Stimulated activated CD4-positive, alpha-beta T cell treated with anti-CD3 and anti-CD28 coated beads, TNF-alpha, amount 100 ng/mL, for 24 hours (primary cell): ENCODE data around the gene SUPT7L.
A peak's percentile ranks its signal among the peaks of the same experiment; 100 is the strongest.

Experiments used
- DNase-seq, 3 experiments: peaks; one replicate each; pipeline ENCODE4 v3.0.0-alpha.2; 2020; ENCODE audit warnings: low read depth in 3 of 3

The SUPT7L gene, protein sequence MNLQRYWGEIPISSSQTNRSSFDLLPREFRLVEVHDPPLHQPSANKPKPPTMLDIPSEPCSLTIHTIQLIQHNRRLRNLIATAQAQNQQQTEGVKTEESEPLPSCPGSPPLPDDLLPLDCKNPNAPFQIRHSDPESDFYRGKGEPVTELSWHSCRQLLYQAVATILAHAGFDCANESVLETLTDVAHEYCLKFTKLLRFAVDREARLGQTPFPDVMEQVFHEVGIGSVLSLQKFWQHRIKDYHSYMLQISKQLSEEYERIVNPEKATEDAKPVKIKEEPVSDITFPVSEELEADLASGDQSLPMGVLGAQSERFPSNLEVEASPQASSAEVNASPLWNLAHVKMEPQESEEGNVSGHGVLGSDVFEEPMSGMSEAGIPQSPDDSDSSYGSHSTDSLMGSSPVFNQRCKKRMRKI

DNA sequence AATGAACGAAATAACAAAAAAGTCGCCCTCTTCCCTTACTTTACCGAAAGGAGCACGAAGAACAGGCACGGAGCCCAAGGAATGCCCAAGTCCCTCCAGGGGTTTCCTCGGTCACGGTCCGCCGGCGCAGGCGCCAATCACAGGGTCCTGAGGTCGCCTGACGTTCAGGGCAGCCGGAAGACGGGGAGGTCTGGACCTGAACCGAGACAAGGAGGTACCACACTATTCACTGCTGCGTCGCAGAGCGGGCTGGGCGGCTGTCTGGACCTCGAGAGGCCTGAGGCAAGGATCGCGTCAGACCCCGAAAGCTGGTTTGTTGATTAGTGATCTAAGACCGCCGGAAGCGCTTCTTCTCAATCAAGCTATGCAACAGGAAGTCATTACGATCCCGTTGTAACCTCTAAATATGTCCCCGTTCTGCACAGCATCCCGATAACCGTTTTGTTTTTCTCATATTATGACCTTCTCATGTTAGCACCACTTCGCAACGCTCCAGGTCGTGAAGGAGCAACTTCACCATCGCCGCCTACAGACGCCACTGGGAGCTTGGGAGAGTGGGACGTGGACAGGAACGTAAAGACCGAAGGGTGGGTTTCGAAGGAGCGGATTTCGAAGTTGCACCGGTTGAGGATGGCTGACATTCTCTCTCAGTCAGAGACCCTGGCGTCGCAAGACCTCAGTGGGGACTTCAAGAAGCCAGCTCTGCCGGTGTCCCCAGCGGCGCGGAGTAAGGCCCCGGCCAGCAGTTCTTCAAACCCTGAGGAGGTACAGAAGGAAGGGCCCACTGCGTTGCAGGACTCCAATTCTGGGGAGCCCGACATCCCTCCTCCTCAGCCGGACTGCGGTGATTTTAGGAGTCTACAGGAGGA is at the start of gene SUPT7L, which contains the start of gene SLC4A1AP:
SUPT7L (minus strand) TSS at position 330 of the 869 bp plus-strand sequence. CDS start 1,422 bp downstream, outside the sequence.
SLC4A1AP (plus strand) TSS at position 605 of the 869 bp plus-strand sequence; CDS start at position 631, 26 bp downstream.
- DNase-seq: peak; percentile 55 to 60 (median 60)

DNA sequence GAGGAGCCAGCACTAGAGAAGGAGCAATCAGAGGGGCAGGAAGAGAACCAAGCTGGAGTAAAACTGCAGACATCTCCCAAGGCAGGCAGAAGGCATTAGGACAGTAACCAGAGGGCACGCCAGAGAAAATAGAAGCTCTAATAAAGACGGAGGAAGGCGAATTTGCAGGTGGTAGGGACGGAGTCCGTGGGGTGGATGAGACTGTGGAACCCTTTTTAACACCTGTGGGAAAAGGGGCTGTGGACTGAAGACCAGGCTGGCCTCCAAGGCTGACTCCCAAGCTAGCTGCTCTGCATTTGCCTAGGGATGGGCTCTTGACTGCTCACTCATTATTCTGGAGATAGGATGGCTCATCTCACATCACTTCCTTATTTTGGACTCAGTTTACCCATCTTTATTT is 49.8 kb upstream of the SUPT7L start:
- DNase-seq: no peak

DNA sequence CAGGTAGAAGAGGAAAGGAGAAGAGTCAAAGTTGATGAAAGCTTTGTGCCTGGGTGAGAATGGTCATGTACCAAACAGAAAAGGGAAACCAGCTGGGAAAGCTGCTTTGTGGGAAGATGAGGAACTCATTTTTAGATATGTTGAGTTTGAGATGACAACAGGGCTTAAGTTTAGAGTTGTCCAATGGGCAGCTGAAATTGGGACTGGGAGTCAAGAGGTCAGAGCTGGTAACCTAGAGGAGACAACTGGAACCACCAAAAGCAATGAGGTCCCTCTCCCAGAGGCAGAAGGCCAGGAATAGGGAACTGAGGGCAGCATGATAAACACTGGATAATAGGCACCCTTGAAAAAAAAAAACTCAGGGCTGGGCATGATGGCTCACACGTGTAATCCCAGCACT is 49.1 kb upstream of the SUPT7L start:
- DNase-seq: no peak

DNA sequence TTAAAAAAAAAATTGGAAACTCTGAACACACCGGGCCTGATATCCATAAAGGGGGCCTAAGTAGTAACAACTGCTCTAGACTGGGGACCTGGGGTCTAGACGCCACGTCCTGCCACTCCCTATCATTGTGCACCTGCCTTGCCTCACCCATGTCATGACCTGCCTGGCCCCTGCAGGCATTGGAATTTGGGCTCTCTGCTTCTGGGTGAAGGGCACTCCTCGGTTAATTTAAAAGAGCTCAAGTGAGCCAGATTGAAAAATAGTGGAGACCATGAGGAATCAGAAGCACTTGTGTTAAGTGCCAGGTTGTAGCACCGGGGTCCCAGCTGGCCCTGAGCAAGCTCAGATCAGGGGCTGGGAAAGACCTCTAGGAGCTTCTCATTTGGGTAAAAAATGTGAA is 48.4 kb upstream of the SUPT7L start:
- DNase-seq: no peak

DNA sequence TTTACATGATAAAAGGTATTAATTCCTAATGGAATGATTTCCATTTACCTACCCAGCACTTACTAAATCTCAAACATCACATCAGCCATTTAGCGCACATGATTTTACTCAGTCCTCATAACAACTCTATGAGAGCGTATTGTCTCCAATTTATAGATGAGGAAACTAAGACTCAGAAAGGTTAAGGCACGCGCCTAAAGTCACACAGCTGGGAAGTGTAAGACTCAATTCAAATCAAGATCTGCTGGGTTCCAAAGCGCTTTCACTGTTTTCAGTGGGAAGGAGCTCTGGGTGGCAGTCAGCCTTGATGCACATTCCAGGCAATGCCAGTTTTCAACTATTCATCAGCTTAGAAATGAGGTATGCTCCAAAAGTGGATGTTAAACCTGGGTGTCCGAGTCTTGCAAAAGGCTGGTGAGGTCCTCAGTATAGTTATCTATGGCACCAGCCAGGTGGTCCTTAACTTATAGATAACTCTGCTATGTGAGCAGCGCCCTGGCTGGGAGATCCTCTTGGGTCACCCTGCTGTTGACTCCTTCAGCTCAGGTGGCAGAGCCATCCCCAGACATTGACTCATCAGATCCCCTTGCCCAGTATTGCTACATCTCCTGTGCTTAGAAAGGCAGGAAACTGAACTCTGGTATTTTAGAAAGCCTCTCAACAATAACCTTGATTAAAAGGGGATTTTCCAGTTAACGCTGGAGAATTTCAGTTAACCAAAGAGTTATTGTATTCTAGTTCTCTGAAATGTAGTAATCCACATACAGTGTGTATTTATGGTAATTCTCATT is 47.4 kb upstream of the SUPT7L start:
- no peak for DNase-seq

DNA sequence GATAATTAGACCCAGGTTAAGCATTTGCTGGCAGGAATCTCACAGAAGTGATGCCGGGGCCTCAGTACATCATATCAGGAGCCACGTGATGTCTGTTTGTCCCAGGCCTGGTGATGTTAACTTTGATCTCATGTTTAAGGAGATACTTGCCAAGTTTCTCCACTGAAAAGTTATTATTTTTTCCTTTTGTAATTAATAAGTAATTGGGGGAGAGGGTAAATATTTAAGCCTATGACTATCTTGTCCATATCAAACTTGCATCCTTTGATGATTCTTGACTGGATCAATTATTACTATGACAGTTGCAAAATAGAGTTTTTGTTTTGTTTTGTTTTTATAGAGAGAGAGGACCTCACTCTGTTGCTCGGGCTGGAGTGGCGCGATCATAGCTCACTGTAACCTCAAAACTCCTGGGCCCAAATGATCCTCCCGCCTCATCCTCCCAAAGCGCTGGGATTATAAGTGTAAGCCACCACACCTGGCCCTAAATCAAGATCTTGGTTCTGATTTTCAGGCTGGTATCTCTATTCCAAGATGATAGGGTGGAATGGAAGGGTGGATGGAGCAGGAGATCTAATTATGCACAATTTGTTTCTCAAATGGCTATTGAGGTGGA is 46.7 kb upstream of the SUPT7L start:
- no peak for DNase-seq

DNA sequence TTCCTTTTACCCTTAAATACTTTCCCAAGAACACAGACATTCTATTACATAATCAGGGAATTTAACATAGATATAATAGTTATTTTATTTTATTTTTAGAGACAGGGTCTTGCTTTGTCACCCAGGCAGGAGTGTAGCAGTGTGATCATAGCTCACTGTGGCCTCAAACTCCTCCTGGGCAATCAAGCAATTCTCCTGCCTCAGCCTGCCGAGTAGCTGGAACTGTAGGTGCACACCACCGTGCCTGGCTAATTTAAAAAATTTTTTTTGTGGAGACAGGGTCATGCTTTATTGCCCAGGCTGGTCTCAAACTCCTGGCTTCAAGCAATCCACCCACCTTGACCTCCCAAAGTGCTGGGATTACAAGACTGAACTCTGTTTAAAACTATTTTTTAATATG is 45.9 kb upstream of the SUPT7L start:
- DNase-seq: no peak

DNA sequence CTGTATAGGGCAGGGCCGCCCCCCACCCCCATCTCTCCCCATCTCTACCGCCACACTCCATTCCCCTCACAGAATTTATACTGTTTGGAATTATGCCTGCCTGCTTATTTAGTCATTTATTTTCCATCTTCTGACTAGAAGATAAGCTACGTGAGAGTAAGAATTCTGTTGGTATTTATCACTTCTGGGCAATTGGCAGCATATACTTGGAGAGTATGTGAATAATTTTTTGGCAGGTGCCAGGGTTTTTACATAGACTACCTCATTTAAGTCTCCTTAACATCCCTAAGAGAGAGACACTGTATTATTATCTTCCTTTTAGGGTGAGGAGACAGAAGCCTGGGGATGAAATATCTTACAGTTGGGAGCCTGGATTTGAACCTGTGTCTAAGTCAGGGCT is 45.3 kb upstream of the SUPT7L start:
- no peak for DNase-seq

DNA sequence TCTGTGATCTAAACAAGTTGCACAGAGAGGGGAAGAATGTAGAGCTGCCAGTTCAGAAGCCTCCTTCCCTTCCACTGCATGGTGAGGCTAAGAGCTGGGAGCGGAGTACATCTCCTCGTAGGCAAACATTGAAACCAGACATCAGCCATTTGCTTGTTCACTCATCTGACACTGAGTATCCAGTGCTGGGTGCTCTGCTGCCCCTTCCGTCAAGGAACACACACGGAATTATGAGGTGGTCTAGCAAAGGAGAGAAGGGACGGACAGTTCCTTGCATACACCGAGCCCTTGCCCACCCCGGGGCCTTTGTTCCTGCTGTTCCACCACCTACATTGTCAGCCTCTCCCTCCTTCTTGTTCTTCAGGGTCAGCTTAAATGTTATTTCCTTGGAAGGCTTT is 44.8 kb upstream of the SUPT7L start:
- DNase-seq: no peak

DNA sequence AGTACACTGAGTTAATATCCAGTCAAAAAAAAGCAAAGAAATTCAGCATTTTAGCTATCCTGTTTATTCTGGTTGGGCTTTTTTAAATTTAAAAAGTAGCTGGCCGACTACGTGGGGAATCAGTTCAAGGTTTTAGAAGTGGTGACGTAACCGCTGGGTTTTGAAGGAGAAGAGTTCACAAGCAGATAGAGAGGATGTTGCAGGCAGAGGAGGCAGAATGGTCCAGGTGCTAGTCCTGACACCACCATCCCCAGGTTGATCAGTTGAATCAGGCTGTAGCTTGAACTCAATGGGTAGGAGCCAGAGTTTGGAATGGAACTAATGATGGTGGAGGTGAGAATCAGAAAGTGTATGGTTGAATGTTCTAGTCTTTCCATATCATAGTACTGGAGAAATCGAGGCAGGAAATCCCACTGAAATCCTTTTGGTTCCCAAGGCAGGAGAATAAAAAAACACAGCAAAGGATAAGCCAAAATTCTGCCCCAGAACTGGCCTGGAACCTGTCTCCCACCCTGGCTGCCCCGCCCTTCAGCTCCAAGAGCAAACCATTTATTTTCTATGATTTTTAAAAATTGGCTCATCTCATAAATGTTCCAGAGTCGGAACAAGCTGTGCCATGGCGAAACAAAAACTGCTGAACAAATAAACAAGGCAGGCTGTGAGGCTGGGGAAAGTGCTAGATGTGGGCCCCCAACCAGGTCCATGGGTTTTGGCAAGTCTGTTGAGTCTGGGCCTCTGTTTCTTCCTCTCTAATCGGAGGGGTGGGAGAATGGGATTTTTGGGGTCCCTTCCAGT is 44.2 kb upstream of the SUPT7L start:
- no peak for DNase-seq

DNA sequence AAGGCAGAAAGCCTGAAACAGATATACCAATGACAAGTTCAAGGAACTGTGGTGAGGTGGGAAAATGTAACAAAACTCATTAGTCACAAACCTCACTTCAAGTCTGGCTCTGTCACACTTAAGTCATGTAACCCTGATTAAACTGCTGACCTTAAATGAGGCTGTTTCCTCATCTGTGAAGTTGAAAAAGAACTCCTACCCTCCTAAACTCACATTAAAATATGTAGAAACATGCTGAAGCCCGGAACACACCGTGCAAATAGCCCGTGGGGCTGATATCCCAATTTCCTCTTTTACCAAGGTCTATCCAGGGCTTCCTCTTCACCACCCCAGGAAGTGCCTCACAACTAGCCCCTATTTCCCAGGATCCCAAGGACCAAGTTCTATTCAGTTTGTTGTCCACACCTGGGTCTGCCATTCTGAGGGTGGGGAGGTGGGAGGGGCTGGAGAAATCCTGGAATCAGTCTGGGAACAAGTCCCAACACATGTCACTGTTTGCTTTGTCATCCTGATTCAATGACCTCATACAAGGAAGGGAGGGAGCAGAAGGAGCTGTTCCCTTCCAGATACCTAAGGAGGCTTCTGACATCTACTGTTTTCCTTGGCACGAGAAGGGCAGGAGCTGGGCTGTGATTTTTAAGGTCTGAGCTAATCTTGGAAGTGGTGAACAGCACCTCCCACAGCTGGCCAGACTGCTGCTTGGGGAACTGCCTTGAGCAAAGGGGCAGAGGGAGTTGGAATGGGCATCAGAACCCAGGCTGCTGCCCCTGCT is 42.6 kb upstream of the SUPT7L start:
- no peak for DNase-seq

DNA sequence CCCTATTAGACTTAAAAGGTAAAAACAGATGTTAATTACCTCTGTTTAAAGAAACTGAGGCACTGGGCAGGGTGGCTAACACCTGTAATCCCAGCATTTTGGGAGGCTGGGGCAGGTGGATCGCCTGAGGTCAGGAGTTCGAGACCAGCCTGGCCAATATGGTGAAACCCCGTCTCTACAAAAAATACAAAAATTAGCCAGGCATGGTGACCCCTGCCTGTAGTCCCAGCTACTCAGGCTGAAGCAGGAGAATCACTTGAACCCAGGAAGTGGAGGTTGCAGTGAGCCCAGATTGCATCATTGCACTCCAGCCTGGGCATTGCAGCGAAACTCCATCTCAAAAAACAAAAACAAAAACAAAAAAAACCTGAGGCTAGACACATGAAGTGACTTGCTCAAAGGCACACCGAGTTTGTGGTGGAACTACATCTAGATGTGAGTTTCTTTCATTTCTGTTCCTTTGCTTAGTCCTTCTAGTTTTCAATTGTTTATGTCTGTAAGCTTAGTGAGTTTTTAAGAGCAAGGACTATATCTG is 41.0 kb upstream of the SUPT7L start:
- no peak for DNase-seq

DNA sequence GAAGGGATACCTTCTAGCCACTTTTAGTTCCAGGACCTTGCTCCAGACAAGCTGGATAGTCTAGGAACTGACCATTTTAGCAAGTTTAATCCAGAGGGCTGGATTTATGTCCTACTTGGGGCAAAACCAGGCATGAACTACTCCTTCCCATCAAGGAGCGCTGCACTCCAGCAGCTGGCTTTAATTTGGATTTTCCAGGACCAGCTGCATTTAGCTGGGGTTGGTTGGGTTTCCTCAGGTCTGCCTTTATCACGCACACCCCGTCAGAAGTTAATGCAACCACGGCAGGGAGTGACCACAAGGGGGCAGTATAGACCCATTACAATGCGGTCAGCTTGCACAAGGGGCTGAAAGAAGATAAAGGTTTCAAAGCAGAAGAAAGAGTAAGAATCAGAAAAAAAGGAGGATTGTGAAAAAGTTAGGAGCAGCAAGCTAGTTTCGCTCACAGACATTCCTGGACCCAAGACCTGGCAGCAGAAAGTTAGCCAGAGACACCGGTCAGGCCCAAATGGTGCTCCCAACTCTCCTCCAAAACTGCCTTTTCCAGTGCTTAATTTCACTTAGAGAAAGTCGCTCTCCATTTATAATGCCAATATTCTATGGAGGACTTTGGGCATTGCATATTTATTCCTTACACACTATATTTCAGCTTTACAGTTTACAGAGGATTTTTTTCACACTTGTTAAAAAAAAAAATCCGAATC is 40.4 kb upstream of the SUPT7L start:
- peak; percentile 69 to 84 (median 81) for DNase-seq

DNA sequence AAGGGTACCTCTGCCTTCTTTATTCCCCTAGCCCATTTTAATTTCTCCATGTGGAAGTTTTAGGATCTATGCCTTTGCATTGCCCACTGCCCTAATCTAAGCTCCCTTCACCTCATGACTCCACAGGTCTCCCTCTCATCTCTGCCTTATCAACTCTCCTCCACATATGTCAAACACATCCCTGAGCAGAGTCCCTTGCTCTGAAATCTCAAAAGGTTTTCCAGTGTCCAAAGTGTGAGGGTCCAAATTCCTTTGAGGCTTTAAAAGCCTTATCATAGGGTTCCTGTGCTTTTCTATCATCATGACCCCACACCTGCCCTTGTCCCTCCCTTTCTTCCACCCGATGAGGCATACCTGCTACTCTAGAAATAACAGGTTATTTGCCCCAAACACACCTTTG is 38.9 kb upstream of the SUPT7L start:
- DNase-seq: no peak

DNA sequence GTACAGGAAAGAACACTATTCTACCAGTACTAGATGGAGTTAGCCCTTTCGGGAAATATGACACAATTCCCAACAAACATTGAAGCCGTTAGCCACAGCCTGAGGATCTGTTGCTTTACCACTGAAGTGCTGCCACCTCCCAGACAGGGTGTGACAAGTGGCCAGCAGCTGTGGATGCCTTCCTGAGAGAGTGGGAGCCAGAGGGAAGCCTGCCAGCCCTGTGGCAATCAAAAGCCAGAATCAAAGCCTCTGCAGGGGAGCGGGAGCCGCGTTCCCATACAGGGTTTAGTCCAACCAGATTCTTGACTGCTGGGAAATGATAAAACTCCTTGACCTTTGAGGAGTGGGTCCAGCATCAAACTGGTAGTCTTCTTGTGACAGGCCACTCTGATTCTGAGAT is 38.3 kb upstream of the SUPT7L start:
- DNase-seq: no peak

DNA sequence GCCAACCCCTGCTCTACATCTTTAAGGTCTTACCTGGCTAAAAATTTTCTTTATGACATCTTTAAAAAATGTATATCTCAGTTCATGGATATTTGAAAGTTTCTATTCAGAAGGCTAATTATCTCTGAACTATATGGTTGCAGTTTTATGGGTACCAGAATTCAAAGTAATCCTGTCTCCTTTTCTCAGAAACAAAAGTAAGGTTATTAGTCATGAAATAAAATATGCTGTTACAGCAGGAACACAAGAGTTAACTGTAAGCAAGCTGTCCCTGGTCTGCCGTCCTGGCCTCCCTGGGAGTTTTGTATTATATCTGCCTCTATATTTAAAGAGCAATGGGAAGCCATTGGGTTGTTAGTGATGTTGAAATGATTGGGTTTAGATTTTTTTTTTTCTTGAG is 34.2 kb upstream of the SUPT7L start:
- no peak for DNase-seq

DNA sequence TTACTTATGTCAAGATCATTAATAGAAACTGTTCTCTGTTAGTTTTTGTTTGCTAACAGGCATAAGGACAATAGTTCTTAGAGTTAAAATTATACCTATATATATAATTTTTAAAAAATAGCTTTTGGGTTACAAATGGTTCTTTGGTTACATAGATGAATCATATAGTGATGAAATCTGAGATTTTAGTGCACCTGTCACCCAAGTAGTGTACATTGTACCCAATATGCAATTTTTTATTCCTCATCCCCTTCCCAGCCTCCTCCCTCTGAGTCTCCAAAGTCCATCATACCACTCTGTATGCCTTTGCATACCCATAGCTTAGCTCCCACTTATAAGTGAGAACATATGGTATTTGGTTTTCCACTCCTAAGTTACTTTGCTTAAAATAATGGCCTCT is 26.6 kb upstream of the SUPT7L start:
- no peak for DNase-seq

DNA sequence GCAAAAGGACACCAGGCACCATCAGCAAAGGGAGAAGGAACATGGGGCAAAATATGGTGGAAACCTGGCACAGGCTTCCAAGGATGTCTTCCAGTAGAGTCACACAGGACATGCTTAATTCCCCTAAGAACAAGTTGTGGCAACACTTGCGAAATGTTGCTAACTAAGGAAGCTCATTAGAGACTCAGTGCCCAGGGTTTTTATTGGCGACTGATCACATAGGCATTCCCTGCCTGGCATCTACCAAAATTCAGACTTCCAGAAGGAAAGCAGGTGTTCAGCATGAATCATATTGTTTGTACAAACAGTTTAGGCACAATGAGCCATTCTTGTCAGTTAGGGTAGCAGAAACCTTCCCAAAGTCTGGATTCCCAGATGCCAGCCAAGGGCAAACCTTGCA is 26.0 kb upstream of the SUPT7L start:
- no peak for DNase-seq

DNA sequence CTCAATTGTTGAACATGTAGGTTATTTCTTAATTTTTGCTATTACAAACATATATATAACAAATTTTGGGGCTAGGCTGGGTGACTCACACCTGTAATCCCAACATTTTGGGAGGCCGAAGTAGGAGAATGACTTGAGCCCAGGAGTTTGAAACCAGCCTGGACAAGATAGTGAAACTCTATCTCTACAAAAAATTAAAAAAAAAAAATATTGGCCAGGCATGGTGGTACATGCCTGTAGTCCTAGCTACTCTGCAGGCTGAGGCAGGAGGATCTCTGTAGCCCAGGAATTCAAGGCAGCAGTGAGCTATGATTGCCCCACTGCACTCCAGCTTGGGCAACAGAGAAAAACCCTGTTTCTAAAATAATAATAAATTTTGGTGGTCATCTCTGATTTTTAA is 23.8 kb upstream of the SUPT7L start:
- no peak for DNase-seq
